Suprapubic skin (tissue), 4 donors: ENCODE measurements around the gene MAPKAPK3. TPM values are rescaled to one million over a fixed set of nuclear protein-coding genes. Genes with fewer than 3 reads are reported as not detected.

Experiments used
- DNase-seq, 2 donors: peaks; one replicate each; pipeline ENCODE4 v3.0.0-alpha.2; 2019; ENCODE audit warnings: low spot score in 2 of 2
- H3K27ac ChIP-seq: fragments of 200-600 bp; sonication (generic); one replicate; pipeline ENCODE4 v1.5.1; 2019
- H3K27me3 ChIP-seq: fragments of 200-600 bp; sonication (generic); one replicate; pipeline ENCODE4 v1.5.1; 2019
- H3K36me3 ChIP-seq: fragments of 200-600 bp; sonication (generic); one replicate; pipeline ENCODE4 v1.5.1; 2019
- H3K4me1 ChIP-seq: fragments of 200-600 bp; sonication (generic); one replicate; pipeline ENCODE4 v1.5.1; 2019
- H3K4me3 ChIP-seq: fragments of 200-600 bp; sonication (generic); one replicate; pipeline ENCODE4 v1.5.1; 2019; ENCODE audit warnings: mild to moderate bottlenecking
- H3K9me3 ChIP-seq: fragments of 200-600 bp; sonication (generic); one replicate; pipeline ENCODE4 v1.5.1; 2019
- CTCF ChIP-seq, 2 donors: fragments of 200-600 bp in 1 of 2; fragments of 450-650 bp in 1 of 2; sonication (generic) in 1 of 2; IDR thresholded peaks; one replicate each; pipeline ENCODE4 v1.5.1; 2016 to 2019; ENCODE audit warnings: antibody characterized with exemption in 2 of 2, mild to moderate bottlenecking in 1 of 2, moderate library complexity in 1 of 2
- EP300 ChIP-seq: sonication (generic); formaldehyde crosslinking; IDR thresholded peaks from one replicate; pipeline ENCODE4 v1.6.1; 2017; ENCODE audit warnings: antibody characterized with exemption
- POLR2A ChIP-seq, 2 donors: fragments of 450-650 bp; IDR thresholded peaks; one replicate each; pipeline ENCODE4 v1.6.1; 2017; ENCODE audit warnings: antibody characterized with exemption in 2 of 2, mild to moderate bottlenecking in 2 of 2, moderate library complexity in 2 of 2
- POLR2AphosphoS5 ChIP-seq, 3 donors: sonication (generic); formaldehyde crosslinking; IDR thresholded peaks; one replicate each; pipeline ENCODE4 v1.6.1; 2017; ENCODE audit warnings: antibody characterized with exemption in 3 of 3
- WGBS: methylation state at CpG from one replicate; pipeline ENCODE4 v1.1.5; 2018; 5-methylcytosine and 5-hydroxymethylcytosine counted together
- total RNA-seq, 4 donors: library from RNA; depleted of rRNA; stranded (reverse); fragments of >200 nt; gene quantifications; one replicate each; pipeline ENCODE4 v1.1.0, GENCODE V29; 2016

Gene MAPKAPK3
- total RNA-seq, 4 donors from 2014 or later: 71.5 to 120 (median 99.4) TPM

- 100% methylated on average over 2 of the region's 2 CpGs for WGBS
- Histone ChIP-seq H3K9me3 (no peaks in the 10 kb centered on the region), H3K36me3 (peaks cover 88% of the 10 kb centered on the region)
These were observed 28.4 kb downstream of the MAPKAPK3 start for GRCh38 chr3:50645378-50645777.

GRCh38 chr3:50648313-50648712 lies 31.4 kb downstream of the MAPKAPK3 start:
- no peaks in the 10 kb centered on the region for H3K27me3 ChIP-seq
- no peak for DNase-seq
- peaks cover 58% of the 10 kb centered on the region for H3K36me3 ChIP-seq
- no peaks in the 10 kb centered on the region for H3K9me3 ChIP-seq
- WGBS: no CpG with 5 or more reads among the region's 6 CpGs
- H3K4me1 ChIP-seq: no peaks in the 10 kb centered on the region
- H3K4me3 ChIP-seq: no peak overlapping the region
- TF ChIP-seq EP300: no peak
- TF ChIP-seq POLR2A (IDR thresholded peaks at IDR 0.05): no peak
- no peak for TF ChIP-seq CTCF (IDR thresholded peaks at IDR 0.05)
- TF ChIP-seq POLR2AphosphoS5 (IDR thresholded peaks at IDR 0.05): no peak
- no peak overlapping the region for H3K27ac ChIP-seq

More at GRCh38 chr3:50645378-50645777, 28.4 kb downstream of the MAPKAPK3 start:
- no peaks in the 10 kb centered on the region for H3K4me1 ChIP-seq
- no peaks in the 10 kb centered on the region for H3K27me3 ChIP-seq
- TF ChIP-seq POLR2A (IDR thresholded peaks at IDR 0.05) (no peak), CTCF (IDR thresholded peaks at IDR 0.05) (no peak), POLR2AphosphoS5 (IDR thresholded peaks at IDR 0.05) (no peak), EP300 (no peak)
- H3K27ac ChIP-seq: no peak overlapping the region
- H3K4me3 ChIP-seq: no peak overlapping the region
- DNase-seq: no peak

DNA sequence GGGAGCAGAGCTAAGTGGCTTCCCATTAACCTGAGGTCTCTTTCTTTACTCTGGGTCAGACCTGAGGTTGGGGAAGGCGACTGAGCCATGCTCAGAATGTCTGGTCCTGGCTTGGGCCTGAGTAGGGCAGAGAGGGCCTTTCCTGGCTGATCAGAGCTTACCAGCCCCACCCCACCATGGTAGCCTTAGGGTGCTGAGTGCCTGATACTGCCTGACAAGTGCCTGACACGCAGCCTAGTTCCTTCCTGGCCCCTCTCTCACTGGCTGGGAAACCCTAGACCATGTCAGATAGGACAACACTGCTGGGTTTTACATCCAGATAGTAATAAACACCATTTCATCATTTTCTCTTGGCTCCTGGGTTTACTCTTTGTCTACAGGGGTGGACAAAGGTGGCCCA lies 32.0 kb downstream of the MAPKAPK3 start:
- WGBS: 29% methylated on average over 1 of the region's 2 CpGs
- H3K4me1 ChIP-seq: no peaks in the 10 kb centered on the region
- DNase-seq: no peak
- H3K9me3 ChIP-seq: no peaks in the 10 kb centered on the region
- no peak overlapping the region for H3K27ac ChIP-seq
- H3K4me3 ChIP-seq: no peak overlapping the region
- no peaks in the 10 kb centered on the region for H3K27me3 ChIP-seq
- TF ChIP-seq POLR2AphosphoS5 (IDR thresholded peaks at IDR 0.05) (no peak), CTCF (IDR thresholded peaks at IDR 0.05) (no peak), EP300 (no peak), POLR2A (IDR thresholded peaks at IDR 0.05) (no peak)
- H3K36me3 ChIP-seq: peaks cover 52% of the 10 kb centered on the region

GRCh38 chr3:50649451-50649931 lies 32.5 kb downstream of the MAPKAPK3 start:
- Histone ChIP-seq H3K27ac (no peak overlapping the region), H3K4me3 (no peak overlapping the region), H3K9me3 (no peaks in the 10 kb centered on the region), H3K27me3 (no peaks in the 10 kb centered on the region), H3K36me3 (peaks cover 46% of the 10 kb centered on the region), H3K4me1 (no peaks in the 10 kb centered on the region)
- TF ChIP-seq POLR2AphosphoS5 (IDR thresholded peaks at IDR 0.05) (no peak), POLR2A (IDR thresholded peaks at IDR 0.05) (no peak), CTCF (IDR thresholded peaks at IDR 0.05) (no peak), EP300 (no peak)
- 80% methylated on average over 2 of the region's 8 CpGs for WGBS
- DNase-seq: no peak

DNA sequence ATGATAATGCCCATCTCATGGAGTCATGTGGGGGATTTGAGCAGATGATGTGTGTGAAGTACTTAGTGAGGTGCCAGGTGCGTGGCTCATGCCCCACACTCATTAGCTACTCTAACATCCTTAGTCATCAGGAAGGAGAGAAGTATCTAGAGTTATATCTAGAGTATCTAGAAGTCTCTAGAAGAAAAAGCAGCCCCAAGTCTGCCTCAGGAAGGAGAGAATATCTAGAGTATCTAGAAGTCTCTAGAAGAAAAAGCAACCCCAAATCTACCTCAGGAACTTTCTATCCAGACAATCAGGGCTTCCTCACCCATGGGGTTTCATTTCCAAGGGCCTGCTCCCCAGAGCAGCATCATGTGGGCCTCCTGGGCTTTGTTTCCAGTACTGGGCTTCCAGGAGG lies 33.1 kb downstream of the MAPKAPK3 start:
- 100% methylated on average over 1 of the region's 1 CpG for WGBS
- no peak for DNase-seq

More for the DNA sequence above, 33.1 kb downstream of the MAPKAPK3 start:
- no peaks in the 10 kb centered on the region for H3K27me3 ChIP-seq
- H3K9me3 ChIP-seq: no peaks in the 10 kb centered on the region
- H3K27ac ChIP-seq: no peak overlapping the region
- no peak overlapping the region for H3K4me3 ChIP-seq
- TF ChIP-seq EP300 (no peak), POLR2AphosphoS5 (IDR thresholded peaks at IDR 0.05) (no peak), CTCF (IDR thresholded peaks at IDR 0.05) (no peak), POLR2A (IDR thresholded peaks at IDR 0.05) (no peak)
- H3K4me1 ChIP-seq: no peaks in the 10 kb centered on the region
- peaks cover 41% of the 10 kb centered on the region for H3K36me3 ChIP-seq
